Measurements from ENCODE around the gene PPP6R2. TPM values are rescaled to one million over a fixed set of nuclear protein-coding genes. Genes with fewer than 3 reads are reported as not detected.

Gene PPP6R2
- total and polyA plus RNA-seq, 2 experiments from 2014 or later, result 41.4 to 88.4 TPM

- H3K27ac ChIP-seq, result no peak overlapping the region
- no peaks in the 10 kb centered on the region for H3K27me3 ChIP-seq
- no peak overlapping the region for H3K4me3 ChIP-seq
- no peaks in the 10 kb centered on the region for H3K36me3 ChIP-seq
- DNase-seq (ENCODE audit: low read depth in 1 of 2, low spot score in 1 of 2), result no peak
- no peaks in the 10 kb centered on the region for H3K9me3 ChIP-seq (ENCODE audit: low read depth)
- H3K4me1 ChIP-seq (ENCODE audit: low read depth), result no peaks in the 10 kb centered on the region
- TF ChIP-seq, protein P1, sequence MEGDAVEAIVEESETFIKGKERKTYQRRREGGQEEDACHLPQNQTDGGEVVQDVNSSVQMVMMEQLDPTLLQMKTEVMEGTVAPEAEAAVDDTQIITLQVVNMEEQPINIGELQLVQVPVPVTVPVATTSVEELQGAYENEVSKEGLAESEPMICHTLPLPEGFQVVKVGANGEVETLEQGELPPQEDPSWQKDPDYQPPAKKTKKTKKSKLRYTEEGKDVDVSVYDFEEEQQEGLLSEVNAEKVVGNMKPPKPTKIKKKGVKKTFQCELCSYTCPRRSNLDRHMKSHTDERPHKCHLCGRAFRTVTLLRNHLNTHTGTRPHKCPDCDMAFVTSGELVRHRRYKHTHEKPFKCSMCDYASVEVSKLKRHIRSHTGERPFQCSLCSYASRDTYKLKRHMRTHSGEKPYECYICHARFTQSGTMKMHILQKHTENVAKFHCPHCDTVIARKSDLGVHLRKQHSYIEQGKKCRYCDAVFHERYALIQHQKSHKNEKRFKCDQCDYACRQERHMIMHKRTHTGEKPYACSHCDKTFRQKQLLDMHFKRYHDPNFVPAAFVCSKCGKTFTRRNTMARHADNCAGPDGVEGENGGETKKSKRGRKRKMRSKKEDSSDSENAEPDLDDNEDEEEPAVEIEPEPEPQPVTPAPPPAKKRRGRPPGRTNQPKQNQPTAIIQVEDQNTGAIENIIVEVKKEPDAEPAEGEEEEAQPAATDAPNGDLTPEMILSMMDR (IDR thresholded peaks at IDR 0.05; ENCODE audit: low read depth, low read length), result no peak
Measured at GRCh38 chr22:50338042-50338573, 5.0 kb upstream of the PPP6R2 start.

DNA sequence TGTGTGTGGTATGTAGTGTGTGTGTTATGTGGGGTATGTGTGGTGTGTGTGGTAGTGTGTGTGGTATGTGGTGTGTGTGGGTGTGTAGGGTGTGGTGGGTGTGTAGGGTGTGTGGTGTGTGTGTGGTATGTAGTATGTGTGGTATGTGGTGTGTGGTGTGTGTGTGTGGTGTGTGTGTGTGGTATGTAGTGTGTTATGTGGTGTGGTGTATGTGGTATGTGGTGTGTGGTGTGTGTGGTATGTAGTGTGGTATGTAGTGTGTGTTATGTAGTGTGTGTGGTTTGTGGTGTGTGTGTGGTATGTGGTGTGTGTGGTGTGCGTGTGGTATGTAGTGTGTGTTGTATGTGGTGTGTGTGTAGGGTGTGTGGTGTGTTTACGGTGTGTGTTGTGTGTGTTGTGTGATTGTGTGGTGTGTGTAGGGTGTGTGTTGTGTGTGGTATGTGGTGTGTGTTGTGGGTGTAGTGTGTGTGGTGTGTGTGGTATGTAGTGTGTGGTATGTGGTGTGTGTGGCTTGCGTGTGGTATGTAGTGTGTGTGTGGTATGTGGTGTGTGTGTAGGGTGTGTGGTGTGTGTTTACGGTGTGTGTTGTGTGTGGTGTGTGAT lies 4.2 kb upstream of the PPP6R2 start:
- no peaks in the 10 kb centered on the region for H3K27me3 ChIP-seq
- H3K4me3 ChIP-seq, result no peak overlapping the region
- no peak for DNase-seq (ENCODE audit: low read depth in 1 of 2, low spot score in 1 of 2)
- H3K4me1 ChIP-seq (ENCODE audit: low read depth), result no peaks in the 10 kb centered on the region
- H3K27ac ChIP-seq, result no peak overlapping the region
- TF ChIP-seq, protein P1 (IDR thresholded peaks at IDR 0.05; ENCODE audit: low read depth, low read length), result no peak
- no peaks in the 10 kb centered on the region for H3K36me3 ChIP-seq
- H3K9me3 ChIP-seq (ENCODE audit: low read depth), result no peaks in the 10 kb centered on the region

DNA sequence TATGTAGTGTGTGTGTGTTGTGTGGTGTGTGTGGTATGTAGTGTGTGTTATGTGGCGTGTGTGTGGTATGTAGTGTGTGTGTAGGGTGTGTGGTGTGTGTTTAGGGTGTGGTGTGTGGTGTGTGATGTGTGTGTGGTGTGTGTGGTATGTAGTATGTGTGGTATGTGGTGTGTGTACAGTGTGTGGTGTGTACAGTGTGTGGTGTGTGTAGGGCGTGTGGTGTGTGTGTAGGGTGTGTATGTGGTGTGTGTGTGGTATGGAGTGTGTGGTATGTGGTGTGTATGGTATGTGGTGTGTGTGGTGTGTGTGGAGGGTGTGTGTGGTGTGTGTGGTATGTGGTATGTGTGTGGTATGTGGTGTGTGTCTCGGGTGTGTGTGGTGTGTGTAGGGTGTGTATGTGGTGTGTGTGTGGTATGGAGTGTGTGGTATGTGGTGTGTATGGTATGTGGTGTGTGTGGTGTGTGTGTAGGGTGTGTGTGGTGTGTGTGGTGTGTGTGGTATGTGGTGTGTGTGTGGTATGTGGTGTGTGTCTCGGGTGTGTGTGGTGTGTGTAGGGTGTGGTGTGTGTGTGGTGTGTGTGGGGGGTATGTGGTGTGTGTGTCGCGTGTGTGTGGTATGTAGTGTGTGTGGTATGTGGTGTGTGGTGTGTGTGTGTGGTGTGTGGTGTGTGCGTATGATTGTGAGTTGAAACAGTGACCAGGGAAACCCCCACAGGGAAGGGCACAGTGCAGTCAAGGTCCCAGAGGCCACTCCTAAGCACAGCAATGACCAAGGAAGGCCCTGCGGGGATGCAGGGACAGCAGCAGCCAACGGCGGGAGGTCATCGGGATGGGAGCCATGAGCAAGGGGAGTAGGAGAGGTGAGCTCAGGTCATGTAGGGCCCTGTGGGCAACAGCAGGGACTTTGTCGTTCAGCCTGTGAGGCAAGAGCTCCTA lies 2.9 kb upstream of the PPP6R2 start:
- Histone ChIP-seq H3K9me3 (ENCODE audit: low read depth) (no peaks in the 10 kb centered on the region), H3K27ac (no peak overlapping the region), H3K27me3 (no peaks in the 10 kb centered on the region), H3K4me3 (no peak overlapping the region), H3K36me3 (no peaks in the 10 kb centered on the region), H3K4me1 (ENCODE audit: low read depth) (no peaks in the 10 kb centered on the region)
- TF ChIP-seq, protein P1 (IDR thresholded peaks at IDR 0.05; ENCODE audit: low read depth, low read length), result no peak
- DNase-seq (ENCODE audit: low read depth in 1 of 2, low spot score in 1 of 2), result peak; percentile 18 to 48

DNA sequence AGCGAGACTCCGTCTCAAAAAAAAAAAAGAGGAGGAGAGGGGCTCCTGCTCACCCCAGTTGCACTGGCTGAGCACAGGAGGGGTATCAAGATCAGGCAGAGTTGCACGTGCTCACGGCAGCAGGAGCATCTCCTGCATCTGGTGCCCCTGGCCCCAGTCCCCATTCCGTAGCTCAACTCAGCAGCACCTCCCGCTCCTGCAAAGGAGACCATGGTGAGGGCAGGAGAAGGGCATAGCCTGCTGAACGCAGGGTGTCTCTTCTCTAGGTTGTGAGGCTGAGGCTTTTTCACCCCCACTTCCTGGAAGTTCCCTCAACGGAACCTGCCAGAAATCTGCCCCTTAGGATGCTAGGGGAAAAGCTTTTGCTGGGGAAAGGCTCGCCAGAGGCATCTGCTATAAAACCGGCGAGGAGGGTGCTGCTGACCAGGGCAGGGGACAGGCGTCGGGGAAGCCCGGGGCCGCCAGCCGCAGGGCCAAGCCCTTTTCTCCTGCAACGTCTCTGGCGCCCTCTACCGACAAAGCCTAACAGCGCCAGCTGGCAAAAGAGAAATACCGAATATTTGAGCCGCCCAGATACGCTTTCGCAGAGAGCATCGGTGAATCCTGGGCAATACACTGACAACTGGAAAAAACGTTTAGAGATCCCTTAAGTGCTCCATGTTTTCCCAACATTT lies 1.0 kb upstream of the PPP6R2 start:
- H3K27ac ChIP-seq, result peak overlapping the region; percentile 15
- DNase-seq (ENCODE audit: low read depth in 1 of 2, low spot score in 1 of 2), result peak; percentile 88 to 94
- TF ChIP-seq, protein P1 (IDR thresholded peaks at IDR 0.05; ENCODE audit: low read depth, low read length), result peak; percentile 98
- H3K27me3 ChIP-seq, result no peaks in the 10 kb centered on the region
- no peaks in the 10 kb centered on the region for H3K9me3 ChIP-seq (ENCODE audit: low read depth)
- no peaks in the 10 kb centered on the region for H3K36me3 ChIP-seq
- H3K4me1 ChIP-seq (ENCODE audit: low read depth), result no peaks in the 10 kb centered on the region
- H3K4me3 ChIP-seq, result peak overlapping the region; percentile 99

DNA sequence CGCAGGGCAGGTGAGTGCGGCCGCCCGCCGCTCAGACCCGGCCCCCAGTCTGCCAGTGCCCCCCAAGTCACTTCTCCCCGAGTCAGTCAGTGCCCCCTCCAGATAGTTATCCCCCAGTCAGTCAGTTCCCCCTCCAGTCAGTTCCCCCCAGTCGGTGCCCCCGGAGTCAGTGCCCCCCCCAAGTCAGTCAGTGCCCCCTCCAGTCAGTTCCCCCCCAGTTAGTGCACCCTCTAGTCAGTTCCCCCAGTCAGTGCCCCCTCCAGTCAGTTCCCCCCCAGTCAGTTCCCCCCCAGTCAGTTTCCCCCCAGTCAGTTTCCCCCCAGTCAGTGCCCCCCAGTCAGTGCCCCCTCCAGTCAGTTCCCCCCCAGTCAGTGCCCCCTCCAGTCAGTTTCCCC lies 411 bp downstream of the PPP6R2 start:
- Histone ChIP-seq H3K36me3 (no peaks in the 10 kb centered on the region), H3K9me3 (ENCODE audit: low read depth) (no peaks in the 10 kb centered on the region), H3K4me1 (ENCODE audit: low read depth) (no peaks in the 10 kb centered on the region), H3K4me3 (peak overlapping the region; percentile 99), H3K27me3 (no peaks in the 10 kb centered on the region), H3K27ac (peak overlapping the region; percentile 66)
- TF ChIP-seq, protein P1 (IDR thresholded peaks at IDR 0.05; ENCODE audit: low read depth, low read length), result no peak
- DNase-seq (ENCODE audit: low read depth in 1 of 2, low spot score in 1 of 2), result no peak
